Aorta (tissue), 5 donors: ENCODE measurements around the gene ELOVL1. TPM values are rescaled to one million over a fixed set of nuclear protein-coding genes. Genes with fewer than 3 reads are reported as not detected.
"Not testable (repeated sequence)": the region's sequence is repeated elsewhere in the genome, so short reads cannot be mapped to it uniquely, and the experiment has no call there.

ENCODE experiments used
- ATAC-seq: fragments of 200-7000 bp; cut with Tn5 transposase; one replicate; pipeline ENCODE4 v1.9.1; 2022; ENCODE audit warnings: moderate library complexity; ENCODE audit not compliant: low FRiP score
- DNase-seq, 2 donors: peaks; one replicate each; pipeline ENCODE4 v3.0.0-alpha.2; 2020
- H3K27ac ChIP-seq, 2 donors: one replicate each; pipeline ENCODE4 v1.5.1; 2013; ENCODE audit warnings: low read length in 2 of 2, mild to moderate bottlenecking in 2 of 2, moderate library complexity in 2 of 2, control low read depth in 1 of 2, inconsistent platforms in 1 of 2, low read depth in 1 of 2
- H3K27me3 ChIP-seq, 2 donors: one replicate each; pipeline ENCODE4 v1.6.1; 2013; ENCODE audit warnings: control low read depth in 1 of 2, low read length in 1 of 2, mild to moderate bottlenecking in 1 of 2, moderate library complexity in 1 of 2; ENCODE audit not compliant: insufficient read depth in 2 of 2, control insufficient read depth in 1 of 2
- H3K36me3 ChIP-seq, 2 donors: one replicate each; pipeline ENCODE4 v1.6.1; 2013; ENCODE audit warnings: control low read depth in 1 of 2, low read length in 1 of 2, mild to moderate bottlenecking in 1 of 2; ENCODE audit not compliant: insufficient read depth in 2 of 2, control insufficient read depth in 1 of 2
- H3K4me1 ChIP-seq, 2 donors: one replicate each; pipeline ENCODE4 v1.6.1; 2013; ENCODE audit warnings: low read length in 2 of 2, control low read depth in 1 of 2, mild to moderate bottlenecking in 1 of 2, moderate library complexity in 1 of 2; ENCODE audit not compliant: insufficient read depth in 2 of 2, control insufficient read depth in 1 of 2
- H3K4me3 ChIP-seq, 2 donors: one replicate each; pipeline ENCODE4 v1.5.1; 2013; ENCODE audit warnings: low read length in 2 of 2, control low read depth in 1 of 2, mild to moderate bottlenecking in 1 of 2
- H3K9me3 ChIP-seq: one replicate; pipeline ENCODE4 v1.6.1; 2013; ENCODE audit warnings: mild to moderate bottlenecking, low read length; ENCODE audit not compliant: control insufficient read depth
- WGBS, 2 donors: extraction: QIAGEN DNeasy Blood & Tissue Kit; methylation state at CpG; one replicate each; pipeline ENCODE4 v1.1.7; 2013; 5-methylcytosine and 5-hydroxymethylcytosine counted together
- intact Hi-C, 2 donors: fragments of 100-400 bp; cut with DNase I; formaldehyde crosslinking; loops; one replicate each; pipeline versions ENCODE4 v1.14.2 to v1.15.0; 2022
- polyA plus RNA-seq, 2 donors: library from polyadenylated mRNA; stranded (reverse); fragments of 200-250 nt; gene quantifications; one replicate each; pipeline ENCODE4 v1.2.3, GENCODE V29; 2013
- total RNA-seq, 2 donors: library from RNA; stranded (reverse); fragmentation: NEBNext Ultra II Directional; extraction: Animal tissue kit (Norgen Biotek cat#: 25700); gene quantifications; one replicate each; pipeline ENCODE4 v1.2.1, GENCODE V29; 2021
- donor health status: healthy with polysubstance abuse.
- donor health status: Bipolar disorder and iron deficiency.
- donor health status: DM: no; HTN: no; CAD: no.
- donor health status: DM: no; HTN: no; CAD: no.
- donor health status: DM: yes; HTN: yes; CAD: no.

Gene ELOVL1
- total and polyA plus RNA-seq, 4 donors: 27.8 to 60.5 (median 57.6) TPM

- H3K36me3 ChIP-seq: no peaks in the 10 kb centered on the region
- H3K9me3 ChIP-seq: no peaks in the 10 kb centered on the region
- no peak for ATAC-seq
- no peaks in the 10 kb centered on the region for H3K27me3 ChIP-seq
- 42 to 43% methylated on average over 4 of the region's 4 CpGs for WGBS, 2 donors
- no peak for DNase-seq
- H3K4me3 ChIP-seq: no peak overlapping the region
- H3K27ac ChIP-seq: no peak overlapping the region
- H3K4me1 ChIP-seq: peaks cover 0 to 4% of the 10 kb centered on the region in 2 donors
- intact Hi-C loops: no loop called here
Measured at GRCh38 chr1:43373066-43373940, 5.5 kb upstream of the ELOVL1 start.

GRCh38 chr1:43372172-43372571 lies 4.4 kb upstream of the ELOVL1 start:
- H3K36me3 ChIP-seq: no peaks in the 10 kb centered on the region
- intact Hi-C loops: no loop called here
- no peaks in the 10 kb centered on the region for H3K27me3 ChIP-seq
- no peak overlapping the region for H3K4me3 ChIP-seq
- WGBS, 2 donors: 97% methylated on average over 5 of the region's 5 CpGs
- H3K9me3 ChIP-seq: no peaks in the 10 kb centered on the region
- ATAC-seq: no peak
- DNase-seq: no peak
- no peak overlapping the region for H3K27ac ChIP-seq
- H3K4me1 ChIP-seq: peaks cover 0 to 4% of the 10 kb centered on the region in 2 donors

GRCh38 chr1:43370564-43370963 lies 2.8 kb upstream of the ELOVL1 start:
- WGBS, 2 donors: 83 to 85% methylated on average over 4 of the region's 4 CpGs
- no peaks in the 10 kb centered on the region for H3K36me3 ChIP-seq
- H3K27ac ChIP-seq: no peak overlapping the region
- H3K27me3 ChIP-seq: no peaks in the 10 kb centered on the region
- H3K4me3 ChIP-seq: no peak overlapping the region
- no peak for ATAC-seq
- peaks cover 0 to 4% of the 10 kb centered on the region in 2 donors for H3K4me1 ChIP-seq
- intact Hi-C loops: no loop called here
- no peak for DNase-seq
- no peaks in the 10 kb centered on the region for H3K9me3 ChIP-seq

DNA sequence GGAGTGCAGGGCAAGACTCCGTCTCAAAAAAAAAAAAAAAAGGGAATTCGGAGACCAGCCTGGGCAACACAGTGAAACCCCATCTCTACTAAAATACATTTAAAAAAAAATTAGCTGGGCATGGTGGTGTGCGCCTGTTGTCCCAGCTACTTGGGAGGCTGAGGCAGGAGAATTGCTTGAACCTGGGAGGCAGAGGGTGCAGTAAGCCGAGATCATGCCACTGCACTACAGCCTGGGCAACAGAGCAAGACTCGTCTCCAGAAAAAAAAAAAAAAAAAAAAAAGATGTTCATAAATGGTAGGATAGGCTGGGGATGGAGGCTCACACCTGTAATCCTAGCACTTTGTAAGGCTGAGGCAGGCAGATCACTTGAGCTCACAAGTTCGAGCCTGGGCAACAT lies 2.0 kb upstream of the ELOVL1 start:
- H3K36me3 ChIP-seq, H3K27me3 ChIP-seq, intact Hi-C loops, ATAC-seq, H3K4me1 ChIP-seq, DNase-seq, H3K27ac ChIP-seq, H3K9me3 ChIP-seq, H3K4me3 ChIP-seq: not testable (repeated sequence)
- 97 to 99% methylated on average over 6 of the region's 6 CpGs for WGBS, 2 donors

DNA sequence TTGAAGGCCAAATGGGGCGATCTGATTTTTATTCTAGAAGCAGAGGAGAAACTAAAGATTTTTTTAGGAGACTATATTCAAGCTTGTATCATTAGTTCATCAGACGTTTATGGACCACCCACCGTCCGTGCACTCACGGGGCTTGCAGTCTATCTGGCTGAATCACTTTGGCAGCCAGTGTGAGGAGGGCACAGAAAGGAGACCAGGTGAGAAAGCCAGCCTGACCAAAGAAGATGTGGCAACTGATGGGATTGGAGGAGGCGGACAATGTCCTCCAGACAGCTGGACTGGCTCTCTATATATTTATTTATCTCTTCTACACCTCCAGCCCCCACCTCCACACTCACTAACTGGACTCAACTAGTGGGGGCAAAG lies 822 bp upstream of the ELOVL1 start:
- peaks cover 0 to 4% of the 10 kb centered on the region in 2 donors for H3K4me1 ChIP-seq
- H3K27me3 ChIP-seq: no peaks in the 10 kb centered on the region
- H3K4me3 ChIP-seq: peak overlapping the region; percentile 65 to 72
- no peak for DNase-seq
- H3K27ac ChIP-seq: peak overlapping the region in 1 of 2 donors; percentile 84
- H3K9me3 ChIP-seq: no peaks in the 10 kb centered on the region
- WGBS, 2 donors: 17 to 20% methylated on average over 6 of the region's 6 CpGs
- peaks cover 0 to 5% of the 10 kb centered on the region in 2 donors for H3K36me3 ChIP-seq
- no peak for ATAC-seq
- intact Hi-C loops: loop anchor here in 1 of 2 donors (1.0 kb wide), 1 partner anchor 21 kb away; the partner anchor contains the start of genes MED8 and SZT2

- ATAC-seq (peak; percentile 76), DNase-seq (peak; percentile 56 to 80)
- H3K4me3 ChIP-seq: peak overlapping the region; percentile 35 to 65
- intact Hi-C loops: no loop called here
- no peaks in the 10 kb centered on the region for H3K9me3 ChIP-seq
- peaks cover 0 to 4% of the 10 kb centered on the region in 2 donors for H3K4me1 ChIP-seq
- peak overlapping the region in 1 of 2 donors; percentile 72 for H3K27ac ChIP-seq
- H3K27me3 ChIP-seq: no peaks in the 10 kb centered on the region
- H3K36me3 ChIP-seq: peaks cover 0 to 8% of the 10 kb centered on the region in 2 donors
- WGBS, 2 donors: 1% methylated on average over 40 to 48 of the region's 48 CpGs
Measured at GRCh38 chr1:43367026-43367903, 546 bp downstream of the ELOVL1 start.

GRCh38 chr1:43366601-43367025 lies 1.2 kb downstream of the ELOVL1 start:
- H3K4me3 ChIP-seq: peak overlapping the region in 1 of 2 donors; percentile 65
- ATAC-seq (no peak), DNase-seq (no peak)
- H3K9me3 ChIP-seq: no peaks in the 10 kb centered on the region
- peaks cover 0 to 4% of the 10 kb centered on the region in 2 donors for H3K4me1 ChIP-seq
- no peaks in the 10 kb centered on the region for H3K27me3 ChIP-seq
- H3K27ac ChIP-seq: no peak overlapping the region
- H3K36me3 ChIP-seq: peaks cover 0 to 8% of the 10 kb centered on the region in 2 donors
- WGBS, 2 donors: 19% methylated on average over 5 of the region's 5 CpGs
- intact Hi-C loops: no loop called here

GRCh38 chr1:43366179-43366578 lies 1.6 kb downstream of the ELOVL1 start:
- Histone ChIP-seq H3K27ac (no peak overlapping the region), H3K4me1 (peaks cover 0 to 4% of the 10 kb centered on the region in 2 donors), H3K36me3 (peaks cover 0 to 8% of the 10 kb centered on the region in 2 donors), H3K4me3 (no peak overlapping the region), H3K9me3 (no peaks in the 10 kb centered on the region), H3K27me3 (no peaks in the 10 kb centered on the region)
- WGBS, 2 donors: 54 to 66% methylated on average over 10 to 11 of the region's 11 CpGs
- intact Hi-C loops: no loop called here
- DNase-seq (peak in 1 of 2 donors; percentile 57), ATAC-seq (no peak)
